C4-2B (cell line): ENCODE results near the gene IRX4.

Experiments
- CTCF ChIP-seq: fragments of 450-650 bp; conservative IDR thresholded peaks from 2 replicates; pipeline ENCODE4 v1.5.1; 2017; ENCODE audit warnings: mild to moderate bottlenecking
- ZFX ChIP-seq: fragments of 450-650 bp; IDR thresholded peaks from 2 replicates; pipeline ENCODE4 v1.6.1; 2017

- TF ChIP-seq CTCF: no peak
- TF ChIP-seq ZFX: no peak
Observed at GRCh38 chr5:1878050-1878849, 4.5 kb downstream of the IRX4 start.
